Lower lobe of right lung (tissue), 2 donors: ENCODE measurements around the gene SIGLEC14. TPM values are rescaled to one million over a fixed set of nuclear protein-coding genes. Genes with fewer than 3 reads are reported as not detected.

ENCODE experiments used
- ATAC-seq, 2 donors: fragments of 200-7000 bp; cut with Tn5 transposase; one replicate each; pipeline ENCODE4 v1.9.1; 2020 to 2022; ENCODE audit warnings: mild to moderate bottlenecking in 2 of 2, moderate library complexity in 2 of 2
- DNase-seq: peaks from one replicate; pipeline ENCODE4 v3.0.0-alpha.2; 2020
- H3K27ac ChIP-seq: fragments of 200-600 bp; one replicate; pipeline ENCODE4 v1.8.0; 2022
- H3K27me3 ChIP-seq: fragments of 200-600 bp; one replicate; pipeline ENCODE4 v1.8.0; 2022; ENCODE audit warnings: low read depth
- H3K36me3 ChIP-seq: fragments of 200-600 bp; one replicate; pipeline ENCODE4 v1.8.0; 2022; ENCODE audit warnings: mild to moderate bottlenecking
- H3K4me1 ChIP-seq: fragments of 200-600 bp; one replicate; pipeline ENCODE4 v1.8.0; 2022
- H3K4me3 ChIP-seq: fragments of 200-600 bp; one replicate; pipeline ENCODE4 v1.8.0; 2022; ENCODE audit warnings: mild to moderate bottlenecking
- H3K9me3 ChIP-seq: fragments of 200-600 bp; one replicate; pipeline ENCODE4 v1.8.0; 2022
- CTCF ChIP-seq: fragments of 200-600 bp; IDR thresholded peaks from one replicate; pipeline ENCODE4 v1.8.0; 2022; ENCODE audit warnings: antibody characterized with exemption, mild to moderate bottlenecking
- intact Hi-C: fragments of 100-400 bp; cut with DNase I; formaldehyde crosslinking; loops from one replicate; pipeline ENCODE4 v1.11.0; 2022
- total RNA-seq: library from RNA; stranded (reverse); fragmentation: NEBNext Ultra II Directional; extraction: Animal tissue kit (Norgen Biotek cat#: 25700); gene quantifications from one replicate; pipeline ENCODE4 v1.2.1, GENCODE V29; 2021
- donor health status: DM: no; HTN: yes; CAD: no; lungs with severe emphysema.

The SIGLEC14 gene
- total RNA-seq, 1 donor from 2014 or later: 20.3 TPM

GRCh38 chr19:51689751-51690453 lies 43.3 kb upstream of the SIGLEC14 start:
- no peak for TF ChIP-seq CTCF
- H3K27me3 ChIP-seq: no peaks in the 10 kb centered on the region
- DNase-seq: peak; percentile 55

GRCh38 chr19:51688671-51689571 lies 42.3 kb upstream of the SIGLEC14 start:
- ATAC-seq (peak; percentile 91 to 94), DNase-seq (peak; percentile 88)
- no peaks in the 10 kb centered on the region for H3K9me3 ChIP-seq
- peaks cover 13% of the 10 kb centered on the region for H3K36me3 ChIP-seq
- H3K4me1 ChIP-seq: peaks cover 37% of the 10 kb centered on the region
- peak overlapping the region; percentile 87 for H3K4me3 ChIP-seq
- intact Hi-C loops: no loop called here
- H3K27ac ChIP-seq: peak overlapping the region; percentile 84
- no peaks in the 10 kb centered on the region for H3K27me3 ChIP-seq
- TF ChIP-seq CTCF: no peak

More at GRCh38 chr19:51689751-51690453, 43.3 kb upstream of the SIGLEC14 start:
- Histone ChIP-seq H3K36me3 (peaks cover 22% of the 10 kb centered on the region), H3K27ac (peak overlapping the region; percentile 84), H3K4me1 (peaks cover 37% of the 10 kb centered on the region), H3K4me3 (peak overlapping the region; percentile 87), H3K9me3 (no peaks in the 10 kb centered on the region)
- intact Hi-C loops: no loop called here
- peak; percentile 2 to 5 for ATAC-seq

DNA sequence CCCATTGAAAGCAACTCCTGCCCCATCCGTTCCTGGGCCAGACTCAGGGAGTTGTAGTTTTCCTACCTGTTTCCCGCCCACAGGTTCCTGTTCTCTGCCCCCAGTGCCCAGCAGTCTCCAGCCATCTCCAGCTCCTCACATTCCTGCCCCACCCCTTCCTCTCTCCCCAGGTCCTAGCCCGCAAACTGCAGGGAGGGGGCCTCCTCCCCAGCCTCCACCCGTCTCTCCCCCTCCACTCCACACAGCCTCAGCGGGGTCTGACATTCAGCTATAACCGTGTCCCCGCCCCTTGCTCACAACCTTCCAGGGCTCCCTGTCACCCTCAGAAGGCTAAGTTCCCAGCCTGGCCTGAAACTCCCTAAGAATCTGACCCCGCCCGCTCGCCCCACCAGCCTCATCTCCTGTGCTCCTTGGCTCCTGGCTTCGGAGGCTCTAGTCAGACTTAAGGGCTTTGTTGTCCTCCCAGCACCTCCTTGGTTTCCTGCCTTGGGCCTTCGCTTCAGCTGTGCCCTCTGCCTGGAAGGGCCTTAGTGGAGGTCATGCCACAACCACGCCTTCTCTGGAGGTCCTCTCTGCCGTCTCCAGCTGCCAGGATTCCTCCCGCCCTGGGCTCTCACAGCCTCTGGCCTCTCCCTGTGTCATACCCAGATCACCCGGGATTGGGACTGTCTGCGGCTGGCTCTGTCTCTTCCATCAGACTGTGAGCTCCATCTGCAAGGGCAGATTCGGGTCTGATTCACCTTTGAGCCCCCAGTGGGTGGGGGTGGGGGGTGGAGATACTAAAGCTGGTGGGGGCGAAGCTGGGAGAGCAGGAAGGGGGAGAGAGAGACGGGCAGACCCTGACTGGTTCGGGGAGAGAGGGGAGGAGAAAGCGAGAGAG lies 41.4 kb upstream of the SIGLEC14 start:
- Histone ChIP-seq H3K4me3 (peak overlapping the region; percentile 87), H3K9me3 (no peaks in the 10 kb centered on the region), H3K27me3 (no peaks in the 10 kb centered on the region), H3K36me3 (peaks cover 8% of the 10 kb centered on the region), H3K27ac (peak overlapping the region; percentile 81), H3K4me1 (peaks cover 37% of the 10 kb centered on the region)
- peak; percentile 39 to 51 for ATAC-seq
- DNase-seq: peak; percentile 59
- TF ChIP-seq CTCF: no peak
- intact Hi-C loops: no loop called here

DNA sequence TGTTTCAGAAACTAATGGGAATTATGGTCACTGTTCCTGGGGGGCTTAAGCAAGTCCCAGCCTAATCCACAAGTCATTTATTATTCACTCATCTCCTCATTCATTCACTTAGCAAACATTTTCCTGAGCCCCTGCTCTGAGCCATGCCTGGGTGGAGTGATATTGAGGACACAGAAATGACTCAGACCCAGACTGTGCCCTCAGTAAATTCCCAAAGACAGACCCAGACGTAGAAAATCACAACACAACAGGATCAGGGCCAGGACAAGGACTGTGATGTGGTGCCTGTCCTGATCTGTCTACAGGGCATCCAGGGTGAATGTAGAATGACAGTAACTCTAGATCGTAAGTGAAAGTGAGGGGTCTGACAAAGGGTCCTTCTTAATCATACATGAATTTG lies 39.5 kb upstream of the SIGLEC14 start:
- no peaks in the 10 kb centered on the region for H3K27me3 ChIP-seq
- TF ChIP-seq CTCF: no peak

More for the DNA sequence above, 39.5 kb upstream of the SIGLEC14 start:
- intact Hi-C loops: no loop called here
- H3K9me3 ChIP-seq: no peaks in the 10 kb centered on the region
- no peaks in the 10 kb centered on the region for H3K36me3 ChIP-seq
- H3K4me1 ChIP-seq: peaks cover 20% of the 10 kb centered on the region
- H3K4me3 ChIP-seq: no peak overlapping the region
- no peak overlapping the region for H3K27ac ChIP-seq
- no peak for DNase-seq
- no peak for ATAC-seq
